Loucy (cell line): ENCODE data around the gene ABCF2.

ENCODE experiments used
- EZH2phosphoT487 ChIP-seq: fragments of 200-600 bp; IDR thresholded peaks from 2 replicates; pipeline ENCODE4 v1.6.1; 2018; ENCODE audit warnings: antibody characterized with exemption, mild to moderate bottlenecking, moderate library complexity, borderline replicate concordance
- TF ChIP-seq, protein P1 (sequence below): fragments of 200-600 bp; sonication (generic); conservative IDR thresholded peaks from 2 replicates; pipeline ENCODE4 v1.5.1; 2014; ENCODE audit warnings: mild to moderate bottlenecking, antibody characterized with exemption, low read length

DNA sequence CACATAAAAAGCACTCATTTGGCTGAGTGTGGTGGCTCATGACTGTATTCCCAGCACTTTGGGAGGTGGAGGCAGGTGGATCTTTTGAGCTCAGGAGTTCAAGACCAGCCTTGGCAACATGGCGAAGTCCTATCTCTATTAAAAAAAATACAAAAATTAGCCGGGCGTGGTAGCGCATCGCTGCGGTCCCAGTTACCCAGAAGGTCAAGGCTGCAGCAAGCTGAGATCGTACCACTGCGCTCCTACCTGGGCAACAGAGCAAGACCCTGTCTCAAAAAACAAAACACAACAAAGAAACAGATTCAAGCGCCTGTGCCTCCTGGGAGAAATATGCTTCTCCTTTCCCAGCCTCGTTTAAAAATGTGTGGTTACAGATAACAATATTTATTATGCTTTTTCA is 2.2 kb upstream of the ABCF2 start:
- TF ChIP-seq, protein P1, sequence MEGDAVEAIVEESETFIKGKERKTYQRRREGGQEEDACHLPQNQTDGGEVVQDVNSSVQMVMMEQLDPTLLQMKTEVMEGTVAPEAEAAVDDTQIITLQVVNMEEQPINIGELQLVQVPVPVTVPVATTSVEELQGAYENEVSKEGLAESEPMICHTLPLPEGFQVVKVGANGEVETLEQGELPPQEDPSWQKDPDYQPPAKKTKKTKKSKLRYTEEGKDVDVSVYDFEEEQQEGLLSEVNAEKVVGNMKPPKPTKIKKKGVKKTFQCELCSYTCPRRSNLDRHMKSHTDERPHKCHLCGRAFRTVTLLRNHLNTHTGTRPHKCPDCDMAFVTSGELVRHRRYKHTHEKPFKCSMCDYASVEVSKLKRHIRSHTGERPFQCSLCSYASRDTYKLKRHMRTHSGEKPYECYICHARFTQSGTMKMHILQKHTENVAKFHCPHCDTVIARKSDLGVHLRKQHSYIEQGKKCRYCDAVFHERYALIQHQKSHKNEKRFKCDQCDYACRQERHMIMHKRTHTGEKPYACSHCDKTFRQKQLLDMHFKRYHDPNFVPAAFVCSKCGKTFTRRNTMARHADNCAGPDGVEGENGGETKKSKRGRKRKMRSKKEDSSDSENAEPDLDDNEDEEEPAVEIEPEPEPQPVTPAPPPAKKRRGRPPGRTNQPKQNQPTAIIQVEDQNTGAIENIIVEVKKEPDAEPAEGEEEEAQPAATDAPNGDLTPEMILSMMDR, result no peak
- no peak for TF ChIP-seq EZH2phosphoT487
